Testis (tissue), 3 donors: Measurements from ENCODE around the gene AATK. TPM values are rescaled to one million over a fixed set of nuclear protein-coding genes. Genes with fewer than 3 reads are reported as not detected.

Experiments
- DNase-seq: peaks from one replicate; pipeline ENCODE4 v3.0.0-alpha.2; 2019
- H3K27ac ChIP-seq, 2 donors: fragments of 200-600 bp; sonication (generic); one replicate each; pipeline ENCODE4 v1.5.1; 2019
- H3K27me3 ChIP-seq: fragments of 200-600 bp; sonication (generic); one replicate; pipeline ENCODE4 v1.5.1; 2019
- H3K36me3 ChIP-seq: fragments of 200-600 bp; sonication (generic); one replicate; pipeline ENCODE4 v1.5.1; 2017; ENCODE audit warnings: low read depth; ENCODE audit errors: missing control alignments
- H3K4me1 ChIP-seq: fragments of 200-600 bp; sonication (generic); one replicate; pipeline ENCODE4 v1.5.1; 2019
- H3K4me3 ChIP-seq, 2 donors: fragments of 200-600 bp; sonication (generic); one replicate each; pipeline ENCODE4 v1.5.1; 2017 to 2019
- H3K9me3 ChIP-seq: fragments of 200-600 bp; sonication (generic); one replicate; pipeline ENCODE4 v1.5.1; 2017
- POLR2A ChIP-seq: fragments of 450-650 bp; IDR thresholded peaks from one replicate; pipeline ENCODE4 v1.6.1; 2017; ENCODE audit warnings: antibody characterized with exemption, mild to moderate bottlenecking, moderate library complexity
- WGBS, 2 donors: methylation state at CpG; one replicate each; pipeline ENCODE4 v1.1.5; 2018; 5-methylcytosine and 5-hydroxymethylcytosine counted together
- intact Hi-C: fragments of 100-400 bp; cut with DNase I; formaldehyde crosslinking; loops from one replicate; pipeline ENCODE4 v1.15.1; 2023; ENCODE audit warnings: low total_unique reads
- polyA plus RNA-seq: library from polyadenylated mRNA; stranded (reverse); fragments of 350-450 nt; fragmentation: Illumina TruSeq; extraction: RNeasy Lipid Tissue Mini Kit (QIAGEN cat#74804); gene quantifications from one replicate; pipeline ENCODE4 v1.2.3, GENCODE V29; 2014; ENCODE audit warnings: low read depth, low replicate concordance; ENCODE audit not compliant: insufficient read depth
- total RNA-seq, 2 donors: library from RNA; depleted of rRNA; stranded (reverse); fragments of >200 nt; gene quantifications; one replicate each; pipeline ENCODE4 v1.2.3, GENCODE V29; 2016
- TF ChIP-seq, protein P1 (sequence below), 3 experiments: fragments of 450-650 bp in 2 of 3; fragments of 200-600 bp in 1 of 3; sonication (generic) in 1 of 3; IDR thresholded peaks; one replicate each; pipeline ENCODE4 v1.5.1; 2016 to 2019; ENCODE audit warnings: antibody characterized with exemption in 3 of 3, mild to moderate bottlenecking in 2 of 3, moderate library complexity in 1 of 3

The AATK gene
- total and polyA plus RNA-seq, 3 donors from 2014 or later = 3.5 to 5.6 (median 3.8) TPM

DNA sequence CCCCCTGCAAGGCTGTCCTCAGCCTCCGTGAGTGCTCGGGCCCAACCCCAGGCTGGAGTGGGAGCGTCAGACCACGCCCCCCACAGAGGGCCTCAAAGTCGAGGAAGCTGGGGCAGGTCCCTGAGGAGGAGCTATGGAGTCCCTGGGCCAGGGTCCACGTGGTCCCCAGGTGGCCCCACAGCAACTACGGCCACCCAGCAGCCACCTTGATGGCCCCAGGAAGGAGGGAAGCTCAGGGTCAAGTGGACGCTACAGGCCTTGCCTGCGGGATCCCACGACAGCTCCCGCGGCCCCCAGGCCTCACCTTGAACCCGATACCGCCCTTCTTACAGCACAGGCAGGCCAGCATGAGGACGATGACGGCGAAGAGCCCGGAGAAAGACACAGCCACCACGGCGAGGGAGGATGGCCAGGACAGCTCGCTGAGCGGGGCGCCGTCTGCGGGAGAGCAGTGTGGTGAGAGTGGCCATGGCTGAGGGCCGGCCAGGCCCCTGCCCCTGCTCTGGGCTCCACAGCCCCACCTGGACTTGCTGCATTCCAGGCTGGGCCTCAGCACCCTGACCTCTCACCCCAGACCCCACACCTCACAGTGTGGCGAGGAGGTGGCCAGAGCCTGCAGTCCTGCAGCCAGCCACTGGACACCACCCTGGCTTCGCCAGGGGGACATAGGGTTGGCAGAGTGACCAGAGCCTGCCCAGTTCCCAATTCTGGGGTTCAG is 31.8 kb downstream of the AATK start:
- WGBS, 2 donors = 79 to 89% methylated on average over 16 to 28 of the region's 28 CpGs
- intact Hi-C loops = no loop called here
- no peak overlapping the region for H3K27ac ChIP-seq
- no peaks in the 10 kb centered on the region for H3K36me3 ChIP-seq
- no peak for DNase-seq
- no peaks in the 10 kb centered on the region for H3K9me3 ChIP-seq
- H3K4me3 ChIP-seq = no peak overlapping the region
- no peaks in the 10 kb centered on the region for H3K4me1 ChIP-seq
- H3K27me3 ChIP-seq = no peaks in the 10 kb centered on the region
- TF ChIP-seq POLR2A = no peak
- TF ChIP-seq, protein P1, sequence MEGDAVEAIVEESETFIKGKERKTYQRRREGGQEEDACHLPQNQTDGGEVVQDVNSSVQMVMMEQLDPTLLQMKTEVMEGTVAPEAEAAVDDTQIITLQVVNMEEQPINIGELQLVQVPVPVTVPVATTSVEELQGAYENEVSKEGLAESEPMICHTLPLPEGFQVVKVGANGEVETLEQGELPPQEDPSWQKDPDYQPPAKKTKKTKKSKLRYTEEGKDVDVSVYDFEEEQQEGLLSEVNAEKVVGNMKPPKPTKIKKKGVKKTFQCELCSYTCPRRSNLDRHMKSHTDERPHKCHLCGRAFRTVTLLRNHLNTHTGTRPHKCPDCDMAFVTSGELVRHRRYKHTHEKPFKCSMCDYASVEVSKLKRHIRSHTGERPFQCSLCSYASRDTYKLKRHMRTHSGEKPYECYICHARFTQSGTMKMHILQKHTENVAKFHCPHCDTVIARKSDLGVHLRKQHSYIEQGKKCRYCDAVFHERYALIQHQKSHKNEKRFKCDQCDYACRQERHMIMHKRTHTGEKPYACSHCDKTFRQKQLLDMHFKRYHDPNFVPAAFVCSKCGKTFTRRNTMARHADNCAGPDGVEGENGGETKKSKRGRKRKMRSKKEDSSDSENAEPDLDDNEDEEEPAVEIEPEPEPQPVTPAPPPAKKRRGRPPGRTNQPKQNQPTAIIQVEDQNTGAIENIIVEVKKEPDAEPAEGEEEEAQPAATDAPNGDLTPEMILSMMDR (IDR thresholded peaks at IDR 0.05) = no peak

DNA sequence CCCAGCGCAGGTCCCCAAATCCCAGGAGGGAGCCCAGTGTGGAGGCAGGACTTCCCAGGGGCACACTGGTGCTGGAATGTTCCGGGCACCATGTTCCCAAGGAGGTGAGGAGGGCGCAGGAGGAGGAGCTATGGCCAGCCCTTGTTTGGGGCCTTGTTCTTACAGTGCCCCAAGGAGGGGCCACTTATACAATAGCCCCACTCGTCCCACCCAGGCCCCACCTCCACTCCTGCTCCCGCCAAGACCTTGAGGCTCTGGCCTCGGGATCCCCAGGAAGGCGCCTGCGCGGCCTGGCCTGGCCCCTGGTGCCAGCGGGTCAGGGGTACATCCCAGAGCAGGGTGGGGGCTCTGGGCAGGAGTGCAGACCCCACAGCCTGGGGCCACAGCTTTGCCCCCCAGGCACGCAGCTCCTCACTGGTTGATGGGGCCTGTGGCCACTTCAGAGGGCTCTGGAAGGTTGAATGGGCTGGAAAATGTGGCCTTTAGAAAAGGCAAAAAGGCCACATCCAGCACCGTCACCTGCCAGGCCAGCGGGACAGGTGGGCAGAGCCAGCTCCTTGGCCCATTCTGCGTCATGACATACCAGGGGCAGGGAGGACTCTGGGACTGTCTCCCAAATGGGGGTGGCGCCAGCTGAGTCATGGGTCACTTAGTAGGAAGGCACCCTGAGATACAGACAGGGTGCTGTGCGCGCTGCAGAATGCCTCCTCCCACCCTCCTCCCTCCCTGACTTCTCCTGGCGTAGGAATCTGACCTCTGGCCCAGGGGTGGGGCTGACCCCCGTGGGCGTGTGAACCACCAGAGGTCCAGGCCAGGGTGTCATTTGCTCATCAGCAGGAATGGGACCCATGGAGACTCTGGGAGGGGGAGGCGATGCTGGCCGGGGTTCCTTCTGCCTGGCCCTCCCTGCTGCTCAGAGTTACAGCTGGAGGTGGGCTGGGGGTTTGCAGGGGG is 33.0 kb downstream of the AATK start:
- intact Hi-C loops = no loop called here
- no peak for TF ChIP-seq POLR2A
- TF ChIP-seq, protein P1 (IDR thresholded peaks at IDR 0.05) = no peak
- no peak for DNase-seq
- WGBS, 2 donors = 86 to 96% methylated on average over 11 to 22 of the region's 22 CpGs
- Histone ChIP-seq H3K4me3 (no peak overlapping the region), H3K36me3 (no peaks in the 10 kb centered on the region), H3K27ac (no peak overlapping the region), H3K4me1 (no peaks in the 10 kb centered on the region), H3K9me3 (no peaks in the 10 kb centered on the region), H3K27me3 (no peaks in the 10 kb centered on the region)

DNA sequence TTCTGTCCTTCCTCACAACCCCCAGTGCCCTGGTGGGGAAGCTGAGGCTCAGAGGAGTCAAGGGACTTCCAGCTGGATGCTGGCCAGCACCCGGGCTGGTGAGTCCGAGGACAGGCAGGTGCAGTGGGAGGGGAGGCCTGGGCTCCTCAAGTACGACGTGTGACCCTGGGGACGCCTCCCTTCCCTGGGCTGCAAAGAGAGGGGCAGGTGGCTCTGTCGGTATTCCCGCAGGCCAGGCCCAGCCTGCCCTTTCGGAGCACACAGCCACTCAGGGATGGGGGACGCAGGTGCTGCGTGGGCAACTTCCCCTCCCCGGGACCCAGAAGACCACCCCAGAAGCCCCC is 33.9 kb downstream of the AATK start:
- no peaks in the 10 kb centered on the region for H3K27me3 ChIP-seq
- no peaks in the 10 kb centered on the region for H3K4me1 ChIP-seq
- 69% methylated on average over 11 of the region's 11 CpGs; no CpG with 5 or more reads in 1 of the 2 donors for WGBS, 2 donors
- no peaks in the 10 kb centered on the region for H3K36me3 ChIP-seq
- intact Hi-C loops = no loop called here
- TF ChIP-seq, protein P1 (IDR thresholded peaks at IDR 0.05) = no peak
- TF ChIP-seq POLR2A = no peak
- H3K9me3 ChIP-seq = no peaks in the 10 kb centered on the region
- DNase-seq = no peak
- no peak overlapping the region for H3K4me3 ChIP-seq
- no peak overlapping the region for H3K27ac ChIP-seq

DNA sequence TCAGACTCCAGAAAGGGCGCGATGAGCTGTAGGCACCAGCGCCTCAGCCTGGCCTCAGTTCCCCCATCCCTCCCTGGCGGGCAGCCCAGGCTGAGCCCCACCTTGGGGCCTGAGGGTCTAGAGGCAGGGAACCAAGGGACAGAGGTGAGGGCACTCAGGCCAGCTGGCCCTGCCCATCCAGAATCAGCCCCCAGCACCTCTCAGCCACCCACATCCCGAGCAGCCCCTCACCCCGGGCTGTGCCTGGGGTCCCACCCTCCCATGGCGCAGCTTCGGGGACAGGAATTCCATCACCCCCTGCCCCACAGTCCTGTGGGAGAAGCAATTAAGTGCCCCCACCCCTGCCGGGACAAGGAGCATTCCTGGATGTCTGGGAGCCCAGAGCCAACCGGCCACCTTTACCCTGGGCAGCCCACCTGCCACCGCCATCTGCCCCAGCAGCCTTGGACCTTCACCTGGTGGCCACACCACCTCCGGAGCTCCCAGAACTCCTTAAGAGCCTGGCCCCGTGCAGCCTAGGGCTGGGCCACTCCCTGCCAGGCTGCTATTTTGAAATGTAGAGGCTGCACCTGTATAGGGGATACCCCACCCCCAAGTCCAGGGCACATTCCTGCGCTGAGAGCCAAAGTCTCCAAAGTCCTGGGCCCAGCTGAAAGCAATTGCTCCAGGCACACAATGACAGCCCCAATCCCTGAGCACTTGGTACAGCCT is 34.4 kb downstream of the AATK start:
- Histone ChIP-seq H3K36me3 (no peaks in the 10 kb centered on the region), H3K4me1 (no peaks in the 10 kb centered on the region), H3K9me3 (no peaks in the 10 kb centered on the region), H3K27ac (no peak overlapping the region), H3K27me3 (no peaks in the 10 kb centered on the region), H3K4me3 (no peak overlapping the region)
- TF ChIP-seq, protein P1 (IDR thresholded peaks at IDR 0.05) = no peak
- TF ChIP-seq POLR2A = no peak
- DNase-seq = no peak
- intact Hi-C loops = no loop called here
- WGBS, 2 donors = 94 to 100% methylated on average over 4 to 14 of the region's 14 CpGs
